K562 (cell line): ENCODE results near the gene LUZP1. TPM values are rescaled to one million over a fixed set of nuclear protein-coding genes. Genes with fewer than 3 reads are reported as not detected.

Experiments used
- ATAC-seq: fragments of 200-7000 bp; cut with Tn5 transposase; 3 replicates; pipeline ENCODE4 v1.9.1; 2020; ENCODE audit warnings: moderate library complexity
- BruUV-seq: library from RNA; stranded (reverse); fragments of 400-500 nt; replicated peaks from 2 replicates; lab custom pipeline; 2021; lab: Mats Ljungman, UMichigan
- CTCF ChIA-PET: fragments of 300-600 bp; formaldehyde crosslinking; extraction: SDS; loops from one replicate; lab custom pipeline; 2021; ENCODE audit warnings: low intra/inter-chr PET ratio; lab: Yijun Ruan, JAX
- POLR2A ChIA-PET: fragments of 300-600, 350-650 bp; sonication (Branson Sonifier 250); formaldehyde crosslinking; extraction: SDS; loops from one replicate; lab custom pipeline; 2021; ENCODE audit warnings: antibody characterized with exemption, inconsistent platforms; lab: Yijun Ruan, JAX
- DNase-seq, 4 experiments: peaks; one replicate each; pipeline versions ENCODE4 v3.0.0 to v3.0.0-alpha.2; 2011 to 2018; ENCODE audit warnings: low spot score in 3 of 4, mixed read lengths in 3 of 4; ENCODE audit errors: extremely low read depth in 1 of 4
- FAIRE-seq: peaks from 2 replicates; lab custom pipeline; 2011; peaks lifted over from hg19 to GRCh38; lab: Jason Lieb, UNC
- H2AFZ ChIP-seq: 2 replicates; pipeline ENCODE4 v1.6.0; 2011; ENCODE audit warnings: low read depth, low read length, control low read depth, inconsistent platforms
- H3K27ac ChIP-seq: fragments of 200-600 bp; 3 replicates; pipeline ENCODE4 v1.8.0; 2011; ENCODE audit warnings: low read depth, mild to moderate bottlenecking, control low read depth, inconsistent platforms, low read length, moderate library complexity, mixed read lengths; ENCODE audit errors: extremely low read depth
- H3K27me3 ChIP-seq, 2 experiments: fragments of 300-600 bp in 1 of 2; 2 replicates in 1 of 2; 3 replicates in 1 of 2; pipeline versions ENCODE4 v1.6.0 to v1.8.0; 2011; ENCODE audit warnings: inconsistent platforms in 2 of 2, low read length in 2 of 2, mild to moderate bottlenecking in 1 of 2, mixed read lengths in 1 of 2, moderate library complexity in 1 of 2; ENCODE audit not compliant: control insufficient read depth in 2 of 2, insufficient read depth in 2 of 2
- H3K36me3 ChIP-seq: fragments of 300-600 bp; 3 replicates; pipeline ENCODE4 v1.8.0; 2011; ENCODE audit warnings: mild to moderate bottlenecking, low read length, inconsistent platforms; ENCODE audit not compliant: control insufficient read depth, insufficient read depth
- H3K4me1 ChIP-seq, 2 experiments: fragments of 200-600 bp in 1 of 2; replicated peaks in 1 of 2; 2 replicates in 1 of 2; 3 replicates in 1 of 2; pipeline versions ENCODE4 v1.5.1 to v1.8.0; 2011; ENCODE audit warnings: inconsistent platforms in 2 of 2, low read length in 2 of 2, mild to moderate bottlenecking in 1 of 2, mixed read lengths in 1 of 2, moderate library complexity in 1 of 2; ENCODE audit not compliant: control insufficient read depth in 2 of 2, insufficient read depth in 2 of 2
- H3K4me2 ChIP-seq: 2 replicates; pipeline ENCODE4 v1.6.1; 2011; ENCODE audit warnings: low read length, control low read depth, inconsistent platforms, mixed read lengths; ENCODE audit not compliant: insufficient read depth
- H3K4me3 ChIP-seq: fragments of 200-600 bp; sonication (generic), shearing (Covaris generic); 2 replicates; pipeline ENCODE4 v1.5.1; 2016; ENCODE audit warnings: control low read depth, inconsistent platforms
- H3K79me2 ChIP-seq: fragments of 200-600 bp; 3 replicates; pipeline ENCODE4 v1.8.0; 2011; ENCODE audit warnings: low read length, inconsistent platforms; ENCODE audit not compliant: control insufficient read depth, insufficient read depth
- H3K9ac ChIP-seq, 2 experiments: 2 replicates each; pipeline versions ENCODE4 v1.6.0 to v1.6.1; 2011; ENCODE audit warnings: low read depth in 2 of 2, low read length in 2 of 2, control low read depth in 1 of 2, inconsistent platforms in 1 of 2, mild to moderate bottlenecking in 1 of 2, mixed read lengths in 1 of 2; ENCODE audit not compliant: insufficient read depth in 1 of 2
- H3K9me1 ChIP-seq: one replicate; pipeline ENCODE4 v1.6.0; 2011; ENCODE audit warnings: inconsistent platforms, mild to moderate bottlenecking, low read length, moderate library complexity; ENCODE audit not compliant: control insufficient read depth, insufficient read depth
- H3K9me3 ChIP-seq: replicated peaks from 2 replicates; pipeline ENCODE4 v1.5.1; 2011; ENCODE audit warnings: low read depth, low read length, inconsistent platforms; ENCODE audit not compliant: control insufficient read depth, insufficient read depth
- H4K20me1 ChIP-seq: replicated peaks from 2 replicates; pipeline ENCODE4 v1.6.1; 2011; ENCODE audit warnings: low read length, inconsistent platforms, mixed read lengths; ENCODE audit not compliant: control insufficient read depth, insufficient read depth
- BCOR ChIP-seq: fragments of 450-650 bp; IDR thresholded peaks from 2 replicates; pipeline ENCODE4 v1.6.1; 2016
- CBFB ChIP-seq: sonication (generic); formaldehyde crosslinking; IDR thresholded peaks from 2 replicates; pipeline ENCODE4 v1.4.0; 2020; ENCODE audit warnings: mild to moderate bottlenecking, missing genetic modification reagents
- CBX5 ChIP-seq: IDR thresholded peaks from 2 replicates; pipeline ENCODE4 v1.6.1; 2014; ENCODE audit warnings: low read depth, borderline replicate concordance
- DNMT1 ChIP-seq: fragments of 450-650 bp; IDR thresholded peaks from 2 replicates; pipeline ENCODE4 v1.6.1; 2016; ENCODE audit warnings: antibody characterized with exemption, mild to moderate bottlenecking
- FOSL1 ChIP-seq: fragments of 200-800 bp; sonication (Bioruptor generic); conservative IDR thresholded peaks from 2 replicates; pipeline ENCODE4 v1.6.1; 2016; ENCODE audit warnings: missing genetic modification characterization, missing compliant biosample characterization
- FOXK1 ChIP-seq: sonication (generic); formaldehyde crosslinking; IDR thresholded peaks from 2 replicates; pipeline ENCODE4 v1.8.0; 2022; ENCODE audit warnings: missing genetic modification reagents, mild to moderate bottlenecking, borderline replicate concordance
- HINFP ChIP-seq: fragments of 450-650 bp; conservative IDR thresholded peaks from 2 replicates; pipeline ENCODE4 v1.6.1; 2016; ENCODE audit warnings: missing genetic modification characterization, low read depth, mild to moderate bottlenecking, control low read depth, missing compliant biosample characterization
- IRF1 ChIP-seq: sonication (generic); formaldehyde crosslinking; IDR thresholded peaks from 2 replicates; pipeline ENCODE4 v1.8.0; 2022; ENCODE audit warnings: missing genetic modification reagents, mild to moderate bottlenecking, borderline replicate concordance
- MYNN ChIP-seq, 2 experiments: sonication (generic); formaldehyde crosslinking in 1 of 2; IDR thresholded peaks; 2 replicates each; pipeline versions ENCODE4 v1.5.0 to v1.6.1; 2016 to 2020; ENCODE audit warnings: antibody characterized with exemption in 1 of 2, missing genetic modification reagents in 1 of 2
- PML ChIP-seq: IDR thresholded peaks from 2 replicates; pipeline ENCODE4 v1.6.1; 2012; ENCODE audit warnings: low read length, inconsistent platforms
- SMC3 ChIP-seq: conservative IDR thresholded peaks from 2 replicates; pipeline ENCODE4 v1.6.1; 2011; ENCODE audit warnings: low read depth, low read length, improper control_type of control experiment; ENCODE audit not compliant: insufficient read depth
- SREBF1 ChIP-seq: fragments of 150-350 bp; IDR thresholded peaks from 2 replicates; pipeline ENCODE4 v1.6.1; 2014; ENCODE audit warnings: antibody characterized with exemption, low read depth, low read length, borderline replicate concordance
- TEAD2 ChIP-seq: fragments of 450-650 bp; IDR thresholded peaks from 2 replicates; pipeline ENCODE4 v1.6.1; 2016; ENCODE audit warnings: missing genetic modification characterization, control low read depth, missing compliant biosample characterization
- THRAP3 ChIP-seq: fragments of 450-650 bp; IDR thresholded peaks from 2 replicates; pipeline ENCODE4 v1.6.1; 2016; ENCODE audit warnings: mild to moderate bottlenecking, inconsistent platforms, borderline replicate concordance
- ZBTB12 ChIP-seq: fragments of 250-450 bp; sonication (Bioruptor Pico); IDR thresholded peaks from 2 replicates; pipeline ENCODE4 v1.4.0; 2020
- ZFPM2 ChIP-seq: fragments of 250-450 bp; sonication (Bioruptor Pico); IDR thresholded peaks from 2 replicates; pipeline ENCODE4 v1.5.1; 2022; ENCODE audit warnings: mild to moderate bottlenecking
- WGBS: fragments of 100-300 bp; shearing (Covaris generic); methylation state at CpG from one replicate; pipeline ENCODE4 v1.1.6; 2016; ENCODE audit warnings: low coverage, mixed read lengths; ENCODE audit not compliant: insufficient coverage; ENCODE audit errors: missing lambda C conversion rate; 5-methylcytosine and 5-hydroxymethylcytosine counted together
- in situ Hi-C: fragments of 300-500 bp; cut with MboI; formaldehyde crosslinking; loops from 4 replicates; pipeline ENCODE4 v1.15.0; 2018; ENCODE audit warnings: inconsistent platforms, mixed read lengths
- intact Hi-C: fragments of 100-400 bp; cut with micrococcal nuclease; formaldehyde crosslinking; loops from 2 replicates; pipeline ENCODE4 v1.14.2; 2022
- polyA plus RNA-seq, 8 experiments: library from polyadenylated mRNA; depleted of rRNA in 4 of 8; stranded (reverse) in 5 of 8; unstranded in 3 of 8; fragments of >200 nt; fragmentation: Nextera tagmentation in 2 of 8; fragmentation: Illumina TruSeq in 1 of 8; extraction: Ambion mirVana in 2 of 8; extraction: Trizol in 1 of 8; gene quantifications; 2 replicates each; pipeline versions ENCODE4 v1.2.1 to v1.2.3, GENCODE V29; 2011 to 2014; ENCODE audit warnings: inconsistent platforms in 1 of 8, missing spikeins in 1 of 8
- total RNA-seq, 7 experiments: library from RNA; depleted of rRNA in 6 of 7; stranded (reverse); fragments of >200 nt in 6 of 7; fragmentation: Illumina TruSeq in 2 of 7; extraction: Trizol in 2 of 7; gene quantifications; 2 replicates each; pipeline versions ENCODE4 v1.2.1 to v1.2.3, GENCODE V29; 2011 to 2021; ENCODE audit warnings: low replicate concordance in 1 of 7

LUZP1 gene
- total and polyA plus RNA-seq, 9 of the 15 experiments (the other 6 are each of a cell fraction or from before 2014, with no cell fraction given): 6.5 to 19.1 (median 12.4) TPM

- in situ Hi-C loops: loop anchor here (5.0 kb wide), 2 partner anchors 90 to 210 kb away; no protein-coding TSS in a partner anchor
- Histone ChIP-seq H3K4me3 (no peak overlapping the region), H3K4me1 (no peaks in the 10 kb centered on the region; a peak in 2 of 5 replicates), H3K9me3 (no peaks in the 10 kb centered on the region), H3K9me1 (no peaks in the 10 kb centered on the region), H2AFZ (no peak overlapping the region), H3K4me2 (no peak overlapping the region), H3K36me3 (no peaks in the 10 kb centered on the region), H3K27me3 (peaks cover 16 to 26% of the 10 kb centered on the region in 2 experiments), H3K79me2 (no peaks in the 10 kb centered on the region), H4K20me1 (peaks cover 4% of the 10 kb centered on the region; the same call in 1 of the 2 replicates), H3K27ac (no peak overlapping the region), H3K9ac (no peak overlapping the region)
- ATAC-seq: no peak
- no TSS peak for BruUV-seq
- 31% methylated on average over 5 of the region's 5 CpGs for WGBS
- no peak for FAIRE-seq
- POLR2A ChIA-PET: interaction anchor here (1.2 kb wide), 1 partner anchor 20 kb away, joined by 3 read pairs; no protein-coding TSS in a partner anchor
- DNase-seq: no peak
- intact Hi-C loops: no loop called here
- CTCF ChIA-PET: interaction anchor here (1.2 kb wide), 1 partner anchor 211 kb away, joined by 3 read pairs; no protein-coding TSS in a partner anchor
- TF ChIP-seq TEAD2 (tag) (no peak), SREBF1 (no peak), MYNN (IDR thresholded peaks at IDR 0.05) (no peak), MYNN (CRISPR knock-in tag; IDR thresholded peaks at IDR 0.05) (no peak), IRF1 (CRISPR knock-in tag) (no peak), PML (no peak), CBFB (CRISPR knock-in tag) (no peak), BCOR (no peak), CBX5 (no peak), FOSL1 (tag) (no peak), DNMT1 (no peak), ZFPM2 (no peak), HINFP (no peak), THRAP3 (no peak), ZBTB12 (no peak), SMC3 (no peak), FOXK1 (CRISPR knock-in tag) (no peak)
These were observed 19.0 kb upstream of the LUZP1 start for GRCh38 chr1:23187637-23188036.
